Esophagus squamous epithelium (tissue), 5 donors: ENCODE results near the gene GNPDA2. TPM values are rescaled to one million over a fixed set of nuclear protein-coding genes. Genes with fewer than 3 reads are reported as not detected.

Experiments
- DNase-seq: peaks from one replicate; lab custom pipeline; 2025; lab: John Stamatoyannopoulos, UW
- H3K27ac ChIP-seq, 4 donors: fragments of 200-600 bp; sonication (generic); one replicate each; pipeline ENCODE4 v1.5.1; 2016 to 2019; ENCODE audit warnings: mild to moderate bottlenecking in 1 of 4
- H3K27me3 ChIP-seq, 4 donors: fragments of 200-600 bp; sonication (generic); 1 replicate in 3 of 4; 2 replicates in 1 of 4; pipeline versions ENCODE4 v1.5.1 to v1.6.0; 2017 to 2021; ENCODE audit warnings: antibody characterized with exemption in 1 of 4
- H3K36me3 ChIP-seq, 3 donors: fragments of 200-600 bp; sonication (generic); one replicate each; pipeline ENCODE4 v1.5.1; 2016 to 2019
- H3K4me1 ChIP-seq, 3 donors: fragments of 200-600 bp; sonication (generic); one replicate each; pipeline ENCODE4 v1.5.1; 2017 to 2019
- H3K4me3 ChIP-seq, 4 donors: fragments of 200-600 bp; sonication (generic); 1 replicate in 3 of 4; 2 replicates in 1 of 4; pipeline ENCODE4 v1.5.1; 2016 to 2019; ENCODE audit warnings: mild to moderate bottlenecking in 2 of 4, moderate library complexity in 1 of 4
- H3K9me3 ChIP-seq, 3 donors: fragments of 200-600 bp; sonication (generic); one replicate each; pipeline ENCODE4 v1.5.1; 2016 to 2019
- CTCF ChIP-seq, 6 experiments: fragments of 450-650 bp in 4 of 6; fragments of 200-600 bp in 2 of 6; sonication (generic) in 2 of 6; IDR thresholded peaks; one replicate each; pipeline ENCODE4 v1.5.1; 2016 to 2019; ENCODE audit warnings: antibody characterized with exemption in 6 of 6, mild to moderate bottlenecking in 4 of 6, moderate library complexity in 4 of 6
- POLR2A ChIP-seq, 4 donors: fragments of 450-650 bp; IDR thresholded peaks; one replicate each; pipeline ENCODE4 v1.6.1; 2017; ENCODE audit warnings: antibody characterized with exemption in 4 of 4, mild to moderate bottlenecking in 4 of 4, moderate library complexity in 3 of 4
- WGBS, 2 donors: methylation state at CpG; one replicate each; pipeline ENCODE4 v1.1.5; 2018; 5-methylcytosine and 5-hydroxymethylcytosine counted together
- intact Hi-C: fragments of 100-400 bp; cut with DNase I; formaldehyde crosslinking; loops from one replicate; pipeline ENCODE4 v1.15.0; 2022
- total RNA-seq, 4 donors: library from RNA; depleted of rRNA; stranded (reverse); fragments of >200 nt; gene quantifications; one replicate each; pipeline ENCODE4 v1.1.0, GENCODE V29; 2016
- donor health status: DM: yes; HTN: yes; CAD: no.

GNPDA2 gene
- total RNA-seq, 4 donors from 2014 or later = 4.0 to 15.4 (median 10.4) TPM

GRCh38 chr4:44720371-44720770 lies 6.0 kb downstream of the GNPDA2 start:
- Histone ChIP-seq H3K4me3 (no peak overlapping the region), H3K27me3 (no peaks in the 10 kb centered on the region), H3K9me3 (no peaks in the 10 kb centered on the region), H3K36me3 (no peaks in the 10 kb centered on the region), H3K4me1 (peaks cover 0 to 25% (median 7%) of the 10 kb centered on the region in 3 donors), H3K27ac (no peak overlapping the region)
- 89 to 91% methylated on average over 4 of the region's 4 CpGs for whole genome bisulfite sequencing, 2 donors
- DNase-seq = no peak
- TF ChIP-seq CTCF (IDR thresholded peaks at IDR 0.05) (no peak), POLR2A (IDR thresholded peaks at IDR 0.05) (no peak)
- intact Hi-C loops = no loop called here

- intact Hi-C loops = no loop called here
- no peaks in the 10 kb centered on the region for H3K27me3 ChIP-seq
- TF ChIP-seq POLR2A (IDR thresholded peaks at IDR 0.05) = no peak
- TF ChIP-seq CTCF (IDR thresholded peaks at IDR 0.05) = no peak
- peaks cover 0 to 18% (median 0%) of the 10 kb centered on the region in 3 donors for H3K36me3 ChIP-seq
- H3K27ac ChIP-seq = no peak overlapping the region
- 62 to 69% methylated on average over 5 of the region's 5 CpGs for WGBS, 2 donors
- DNase-seq = no peak
- no peaks in the 10 kb centered on the region for H3K9me3 ChIP-seq
- H3K4me3 ChIP-seq = no peak overlapping the region
- no peaks in the 10 kb centered on the region for H3K4me1 ChIP-seq
Observed at GRCh38 chr4:44716597-44716996, 9.8 kb downstream of the GNPDA2 start.

GRCh38 chr4:44713125-44713524 lies 13.2 kb downstream of the GNPDA2 start:
- intact Hi-C loops = no loop called here
- H3K9me3 ChIP-seq = no peaks in the 10 kb centered on the region
- DNase-seq = no peak
- H3K4me3 ChIP-seq = no peak overlapping the region
- no peak overlapping the region for H3K27ac ChIP-seq
- TF ChIP-seq CTCF (IDR thresholded peaks at IDR 0.05) (no peak), POLR2A (IDR thresholded peaks at IDR 0.05) (no peak)
- H3K27me3 ChIP-seq = no peaks in the 10 kb centered on the region
- H3K36me3 ChIP-seq = peaks cover 0 to 20% (median 0%) of the 10 kb centered on the region in 3 donors
- 94 to 100% methylated on average over 1 of the region's 1 CpG for WGBS, 2 donors
- H3K4me1 ChIP-seq = no peaks in the 10 kb centered on the region

- H3K27me3 ChIP-seq = no peaks in the 10 kb centered on the region
- H3K4me3 ChIP-seq = no peak overlapping the region
- H3K27ac ChIP-seq = no peak overlapping the region
- H3K36me3 ChIP-seq = peaks cover 0 to 78% (median 0%) of the 10 kb centered on the region in 3 donors
- intact Hi-C loops = no loop called here
- H3K4me1 ChIP-seq = no peaks in the 10 kb centered on the region
- no peak for TF ChIP-seq CTCF (IDR thresholded peaks at IDR 0.05)
- TF ChIP-seq POLR2A (IDR thresholded peaks at IDR 0.05) = no peak
- DNase-seq = no peak
- 76 to 84% methylated on average over 4 of the region's 4 CpGs for WGBS, 2 donors
- no peaks in the 10 kb centered on the region for H3K9me3 ChIP-seq
Observed at GRCh38 chr4:44704673-44705072, 21.7 kb downstream of the GNPDA2 start.

GRCh38 chr4:44701037-44701436 lies 25.3 kb downstream of the GNPDA2 start:
- peaks cover 0 to 94% (median 4%) of the 10 kb centered on the region in 3 donors for H3K36me3 ChIP-seq
- H3K4me1 ChIP-seq = no peaks in the 10 kb centered on the region
- H3K4me3 ChIP-seq = no peak overlapping the region
- TF ChIP-seq POLR2A (IDR thresholded peaks at IDR 0.05) (no peak), CTCF (IDR thresholded peaks at IDR 0.05) (no peak)
- 70 to 81% methylated on average over 2 of the region's 2 CpGs for WGBS, 2 donors
- no peak overlapping the region for H3K27ac ChIP-seq
- no peak for DNase-seq
- H3K9me3 ChIP-seq = no peaks in the 10 kb centered on the region
- no peaks in the 10 kb centered on the region for H3K27me3 ChIP-seq
- intact Hi-C loops = no loop called here
